GM21367 (cell line): ENCODE data around the gene CCDC30.

Source experiments
- ATAC-seq: cut with Tn5 transposase; IDR thresholded peaks from one replicate; pipeline ENCODE4 v1.9.1; 2021; ENCODE audit not compliant: unreplicated experiment

CCDC30 gene

DNA sequence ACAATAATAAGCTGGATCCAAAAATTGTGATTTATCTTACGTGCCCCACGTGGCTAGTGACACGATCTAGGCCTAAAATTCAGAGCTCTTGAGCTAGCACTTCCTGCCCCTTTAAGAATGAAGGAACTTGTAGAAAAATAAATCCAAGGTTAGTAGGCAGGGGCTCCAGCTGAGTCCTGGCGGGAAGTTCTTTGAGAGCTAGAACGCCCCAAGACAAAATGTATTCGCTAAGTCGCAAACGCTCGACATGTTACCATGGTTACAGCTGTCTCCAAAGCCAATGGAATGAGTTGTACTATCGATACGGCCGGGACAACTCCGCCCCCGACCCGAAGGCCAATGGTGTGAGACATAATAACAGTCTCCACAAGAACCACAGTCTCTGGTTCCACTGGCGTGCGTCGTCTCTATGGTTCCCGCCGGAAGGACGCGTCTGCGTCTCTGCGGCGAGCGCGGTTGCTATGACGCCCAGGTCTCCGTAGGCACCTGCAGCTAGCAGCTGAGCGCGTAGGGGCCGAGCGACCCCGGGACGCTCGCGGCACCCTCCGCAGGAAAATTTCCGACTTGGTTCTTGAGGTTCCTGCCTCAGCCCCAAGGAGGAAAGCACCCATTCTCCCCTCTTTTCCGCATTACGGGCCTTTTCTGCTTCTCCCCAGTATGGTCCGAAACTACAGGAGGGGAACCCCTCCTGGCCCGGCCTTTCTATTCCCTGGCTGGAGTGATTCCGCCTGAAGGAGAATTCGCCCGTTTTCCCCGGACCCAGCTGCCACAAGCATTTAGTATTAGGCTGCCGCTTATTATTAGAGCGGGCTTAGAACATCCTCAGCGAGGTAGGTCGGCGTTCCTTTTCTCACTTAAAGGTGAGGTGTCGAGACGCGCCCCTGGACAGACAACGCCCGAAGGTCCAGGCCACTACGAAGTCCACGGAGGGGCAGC lies at the start of gene CCDC30:
Gene CCDC30, plus strand, starts transcription at position 459 of the 936 bp plus-strand sequence. CDS start 17,266 bp downstream, outside the sequence.
- ATAC-seq, result peak; percentile 96

- no peak for ATAC-seq
These were observed 48.3 kb upstream of the CCDC30 start for GRCh38 chr1:42414551-42415496.

GRCh38 chr1:42417166-42417565 lies 45.9 kb upstream of the CCDC30 start:
- no peak for ATAC-seq

GRCh38 chr1:42418516-42418915 lies 44.6 kb upstream of the CCDC30 start:
- no peak for ATAC-seq

DNA sequence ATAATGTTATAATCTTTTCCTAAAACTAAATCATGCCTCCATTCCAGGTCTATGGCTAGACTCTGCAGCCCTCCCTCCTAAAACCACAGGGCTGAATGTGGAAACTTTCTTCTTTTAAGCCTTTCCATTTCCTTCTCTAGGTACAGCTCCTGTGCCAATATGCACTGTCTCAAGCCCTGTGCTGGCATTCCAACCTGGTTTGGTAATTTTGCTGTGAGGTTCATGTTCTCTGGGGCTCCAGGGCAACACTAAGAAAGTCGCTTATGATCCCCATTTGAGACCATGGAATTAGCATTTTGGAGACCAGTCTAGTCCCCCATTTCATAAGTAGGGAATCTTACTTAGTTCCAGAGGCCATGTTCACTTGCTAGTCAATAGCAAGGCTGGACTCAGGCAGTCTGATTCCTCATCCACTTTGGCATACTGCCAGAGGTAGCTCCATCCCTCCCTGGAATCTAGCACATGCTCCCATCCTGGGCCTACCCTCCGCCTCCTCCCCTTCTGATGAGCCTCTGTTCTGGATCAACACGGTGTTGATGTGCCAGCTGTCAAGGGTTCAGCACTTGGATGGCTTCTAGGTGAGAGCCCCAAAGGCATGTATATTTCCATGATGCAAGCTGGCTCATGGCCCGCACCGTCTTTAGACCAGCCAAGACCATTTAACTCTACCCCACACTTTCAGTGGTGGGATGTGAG lies 43.8 kb upstream of the CCDC30 start:
- ATAC-seq, result no peak

- no peak for ATAC-seq
These were observed 43.0 kb upstream of the CCDC30 start for GRCh38 chr1:42420121-42420520.

- no peak for ATAC-seq
These were observed 42.0 kb upstream of the CCDC30 start for GRCh38 chr1:42420911-42421585.

GRCh38 chr1:42422737-42423136 lies 40.3 kb upstream of the CCDC30 start:
- ATAC-seq, result no peak

GRCh38 chr1:42423681-42424080 lies 39.4 kb upstream of the CCDC30 start:
- no peak for ATAC-seq

- no peak for ATAC-seq
These were observed 38.9 kb upstream of the CCDC30 start for GRCh38 chr1:42424201-42424600.

- no peak for ATAC-seq
These were observed 35.8 kb upstream of the CCDC30 start for GRCh38 chr1:42427240-42427639.

- ATAC-seq, result no peak
These were observed 33.5 kb upstream of the CCDC30 start for GRCh38 chr1:42429603-42430002.

- no peak for ATAC-seq
These were observed 32.6 kb upstream of the CCDC30 start for GRCh38 chr1:42430286-42431135.

GRCh38 chr1:42431514-42431913 lies 31.6 kb upstream of the CCDC30 start:
- no peak for ATAC-seq

DNA sequence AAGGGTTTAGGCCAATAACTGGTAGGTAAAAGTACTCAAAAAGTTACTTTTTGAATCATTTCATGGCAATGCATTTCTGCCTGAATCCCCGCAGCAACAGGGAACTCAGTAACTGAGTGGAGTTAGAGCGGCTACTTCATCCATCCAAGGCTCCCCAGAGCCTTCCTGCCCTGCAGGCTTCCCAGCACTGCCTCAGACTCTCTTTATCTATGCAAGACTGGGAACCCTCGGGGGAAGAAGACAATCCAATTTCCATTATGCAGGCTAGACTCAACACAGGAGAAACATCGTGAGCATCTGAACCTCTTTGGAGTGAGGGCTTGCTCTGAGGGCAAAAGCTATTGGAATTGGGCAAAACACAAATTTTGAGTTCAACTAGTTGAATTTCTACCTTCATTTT lies 30.4 kb upstream of the CCDC30 start:
- no peak for ATAC-seq

DNA sequence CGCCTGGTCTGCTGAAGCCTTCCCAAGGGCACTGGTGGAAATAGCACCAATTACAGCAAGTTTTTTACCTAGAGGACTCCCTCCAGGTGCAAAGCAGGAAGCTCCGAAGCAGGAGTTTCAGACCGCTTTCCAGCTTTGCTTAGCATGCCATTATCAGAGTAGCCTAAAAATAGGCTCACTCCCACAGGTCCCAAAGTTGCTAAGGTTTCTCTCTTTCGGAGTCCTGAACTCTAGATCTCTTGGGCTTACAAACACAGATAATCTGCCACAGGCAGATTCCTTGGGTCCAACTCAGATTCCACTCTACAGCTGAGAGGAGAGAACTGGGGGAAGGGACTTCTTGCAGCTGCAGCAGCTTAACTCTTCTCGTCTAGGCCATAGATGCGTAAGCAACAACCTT lies 29.7 kb upstream of the CCDC30 start:
- no peak for ATAC-seq

DNA sequence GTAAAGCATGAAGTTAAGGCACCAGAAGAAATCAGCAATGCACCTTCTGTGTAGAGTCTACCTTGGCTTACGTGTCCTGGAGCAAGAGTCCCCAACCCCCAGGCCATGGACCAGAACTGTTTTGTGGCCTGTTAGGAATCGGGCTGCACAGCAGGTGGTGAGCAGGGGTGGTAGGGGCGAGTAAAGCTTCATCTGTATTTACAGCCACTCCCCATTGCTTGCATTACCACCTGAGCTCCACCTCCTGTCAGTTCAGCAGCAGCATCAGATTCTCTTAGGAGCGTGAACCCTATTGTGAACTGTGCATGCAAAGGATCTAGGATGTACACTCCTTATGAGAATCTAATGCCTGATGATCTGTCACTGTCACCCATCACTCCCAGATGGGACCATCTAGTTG lies 28.7 kb upstream of the CCDC30 start:
- ATAC-seq, result no peak

GRCh38 chr1:42439940-42440339 lies 23.1 kb upstream of the CCDC30 start:
- no peak for ATAC-seq

GRCh38 chr1:42442662-42443061 lies 20.4 kb upstream of the CCDC30 start:
- no peak for ATAC-seq

- ATAC-seq, result no peak
These were observed 13.8 kb upstream of the CCDC30 start for GRCh38 chr1:42449256-42449655.
